Subcutaneous abdominal adipose tissue (tissue), 5 donors: ENCODE data around the gene ACTR3.
"Not testable (repeated sequence)": the region's sequence is repeated elsewhere in the genome, so short reads cannot be mapped to it uniquely, and the experiment has no call there.

Experiments used
- H3K27ac ChIP-seq: one replicate; pipeline ENCODE4 v1.7.0; 2013; ENCODE audit warnings: low read depth, mild to moderate bottlenecking, inconsistent platforms, low read length, moderate library complexity
- H3K27me3 ChIP-seq, 5 donors: one replicate each; pipeline ENCODE4 v1.7.0; 2013; ENCODE audit warnings: low read length in 5 of 5, inconsistent platforms in 1 of 5; ENCODE audit not compliant: control insufficient read depth in 5 of 5, insufficient read depth in 4 of 5
- H3K36me3 ChIP-seq, 5 donors: one replicate each; pipeline ENCODE4 v1.7.0; 2013; ENCODE audit warnings: low read length in 5 of 5; ENCODE audit not compliant: control insufficient read depth in 5 of 5, insufficient read depth in 5 of 5
- H3K4me1 ChIP-seq, 5 donors: one replicate each; pipeline ENCODE4 v1.7.0; 2013; ENCODE audit warnings: low read length in 5 of 5, mild to moderate bottlenecking in 3 of 5, moderate library complexity in 1 of 5; ENCODE audit not compliant: control insufficient read depth in 5 of 5, insufficient read depth in 5 of 5
- H3K4me3 ChIP-seq, 5 donors: one replicate each; pipeline ENCODE4 v1.7.0; 2013; ENCODE audit warnings: low read length in 5 of 5, low read depth in 1 of 5
- H3K9ac ChIP-seq, 5 donors: one replicate each; pipeline ENCODE4 v1.7.0; 2013; ENCODE audit warnings: low read length in 5 of 5, mild to moderate bottlenecking in 4 of 5, moderate library complexity in 3 of 5
- H3K9me3 ChIP-seq, 5 donors: one replicate each; pipeline ENCODE4 v1.7.0; 2013; ENCODE audit warnings: low read length in 5 of 5; ENCODE audit not compliant: control insufficient read depth in 5 of 5
- donor health status: healthy.
- donor health status: healthy.
- donor health status: healthy.
- donor health status: healthy.
- donor health status: healthy.

ACTR3 gene

DNA sequence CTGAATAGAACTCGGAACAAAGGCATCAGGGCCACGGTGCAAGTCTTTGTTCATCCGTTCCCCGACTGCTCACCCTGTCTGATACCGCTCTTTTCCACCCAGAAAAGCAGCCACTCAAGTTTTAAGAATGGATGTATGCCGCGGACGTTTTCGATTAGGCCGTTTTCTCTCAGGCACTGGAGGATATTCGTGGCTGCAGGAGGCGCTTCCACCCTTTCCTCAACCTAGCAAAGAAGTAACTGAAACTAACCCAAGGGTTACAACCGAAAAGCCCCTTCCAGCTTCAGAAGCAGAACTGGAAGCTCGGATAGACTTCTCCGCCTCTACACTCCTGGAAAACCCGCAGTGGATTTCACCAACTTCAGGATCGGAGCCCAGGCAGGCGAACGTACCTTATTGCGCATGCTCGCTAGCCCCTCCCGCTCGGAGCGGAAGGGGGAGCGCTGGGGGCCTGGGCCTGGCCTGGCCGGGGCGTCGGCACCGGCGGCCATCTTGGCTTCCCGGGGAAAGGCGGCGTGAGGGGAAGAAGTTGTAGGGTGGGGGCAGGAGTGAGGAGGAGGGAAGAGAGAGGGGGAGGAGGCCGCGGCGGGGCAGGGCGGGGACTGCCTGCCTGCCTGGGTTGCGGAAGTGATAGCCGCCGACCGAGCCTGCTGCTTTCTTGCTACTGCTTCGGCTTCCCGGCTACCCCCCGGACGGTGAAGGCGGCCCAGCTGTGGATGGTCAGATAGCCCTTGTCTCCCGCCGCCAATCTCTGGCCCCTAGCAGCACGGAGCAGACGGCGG, at the start of gene ACTR3:
Gene ACTR3, plus strand, starts transcription at position 619 of the 782 bp plus-strand sequence. CDS start 191 bp downstream, outside the sequence.
- no peaks in the 10 kb centered on the region for H3K36me3 ChIP-seq
- no peaks in the 10 kb centered on the region for H3K9me3 ChIP-seq
- H3K4me1 ChIP-seq: peaks cover 0 to 62% (median 55%) of the 10 kb centered on the region in 5 donors
- H3K9ac ChIP-seq: peak within 1 kb of the TSS; percentile 89 to 98 (median 97)
- peak within 1 kb of the TSS; percentile 98 for H3K27ac ChIP-seq
- H3K27me3 ChIP-seq: no peaks in the 10 kb centered on the region
- peak within 1 kb of the TSS; percentile 89 to 94 (median 91) for H3K4me3 ChIP-seq

DNA sequence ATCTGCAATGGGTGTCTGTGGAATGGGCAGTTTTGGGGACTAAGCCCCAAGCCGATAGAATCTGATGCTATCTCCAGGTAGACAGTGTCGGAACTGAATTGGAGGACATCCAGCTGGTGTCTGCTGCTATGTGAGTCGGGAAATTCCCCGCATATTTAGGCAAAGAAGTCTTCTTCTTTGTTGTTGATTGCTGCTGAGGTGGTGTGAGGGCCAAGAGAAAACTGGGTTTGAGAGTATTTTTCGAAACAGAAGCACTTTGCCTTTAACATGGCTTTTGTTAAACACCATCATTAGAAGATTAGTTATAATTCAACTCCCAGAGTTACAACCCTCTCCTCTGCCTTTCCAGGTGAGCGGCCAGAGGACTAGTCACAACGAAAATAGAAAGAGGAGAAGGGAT, 49.4 kb upstream of the ACTR3 start:
- Histone ChIP-seq H3K4me3 (no peak overlapping the region), H3K27ac (no peak overlapping the region), H3K36me3 (no peaks in the 10 kb centered on the region), H3K4me1 (peaks cover 0 to 5% (median 0%) of the 10 kb centered on the region in 5 donors), H3K9me3 (no peaks in the 10 kb centered on the region), H3K9ac (no peak overlapping the region), H3K27me3 (no peaks in the 10 kb centered on the region)

DNA sequence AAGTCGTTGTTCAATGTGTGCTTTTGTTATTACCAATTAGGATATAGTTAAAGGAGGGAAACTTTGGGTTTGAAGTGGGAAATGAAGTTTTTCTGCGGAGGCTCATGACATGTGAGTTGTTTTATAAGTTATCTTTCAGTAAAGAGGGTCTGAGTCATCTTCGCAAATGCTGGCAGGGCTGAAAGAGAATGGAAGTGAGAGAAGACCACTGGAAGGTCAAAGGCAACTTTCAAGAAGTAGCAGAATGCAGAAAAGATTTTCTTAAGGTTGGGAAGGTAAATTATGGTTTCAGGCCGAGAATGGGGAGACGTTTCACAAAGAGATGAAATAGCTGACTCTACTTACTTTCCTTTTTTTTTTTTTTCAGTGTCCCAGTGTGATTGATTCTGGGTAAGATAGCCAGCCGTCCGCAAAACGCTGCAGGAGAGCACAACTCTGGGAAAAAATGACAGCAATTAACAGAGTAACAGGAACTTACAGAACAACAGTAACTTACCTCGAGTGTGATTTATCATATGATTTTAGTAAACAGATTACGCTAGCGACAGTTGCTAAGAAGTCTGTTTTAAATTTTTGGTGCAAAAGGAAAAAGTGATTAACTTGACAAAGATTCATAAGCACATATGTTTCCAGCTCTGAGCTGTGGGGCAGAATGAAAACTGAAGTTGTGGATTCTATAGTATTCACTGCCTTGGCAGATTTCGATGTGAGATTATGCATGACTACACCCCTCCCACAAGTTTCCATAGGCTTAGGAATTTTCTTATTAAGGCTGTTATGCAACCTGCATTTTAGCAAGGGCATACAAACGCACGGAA, 46.8 kb upstream of the ACTR3 start:
- Histone ChIP-seq H3K4me3 (peak overlapping the region in 3 of 5 donors; percentile 36 to 42 (median 36)), H3K36me3 (no peaks in the 10 kb centered on the region), H3K4me1 (peaks cover 0 to 5% (median 0%) of the 10 kb centered on the region in 5 donors), H3K27ac (no peak overlapping the region), H3K27me3 (no peaks in the 10 kb centered on the region), H3K9me3 (no peaks in the 10 kb centered on the region), H3K9ac (peak overlapping the region in 1 of 5 donors; percentile 17)

DNA sequence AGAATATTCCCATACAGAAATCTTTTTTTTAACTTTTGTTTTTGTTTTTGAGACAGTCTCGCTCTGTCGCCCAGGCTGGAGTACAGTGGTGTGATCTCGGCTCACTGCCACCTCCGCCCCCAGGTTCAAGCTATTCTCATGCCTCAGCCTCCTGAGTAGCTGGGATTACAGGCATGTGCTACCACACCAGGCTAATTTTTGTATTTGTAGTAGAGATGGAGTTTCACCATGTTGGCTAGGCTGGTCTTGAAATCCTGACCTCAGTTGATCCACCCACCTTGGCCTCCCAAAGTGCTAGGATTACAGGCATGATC, 46.2 kb upstream of the ACTR3 start:
- Histone ChIP-seq H3K4me3 (peak overlapping the region in 1 of 5 donors; percentile 36), H3K9ac (peak overlapping the region in 1 of 5 donors; percentile 17)
- not testable (repeated sequence) for H3K9me3 ChIP-seq, H3K27me3 ChIP-seq, H3K36me3 ChIP-seq, H3K27ac ChIP-seq, H3K4me1 ChIP-seq

DNA sequence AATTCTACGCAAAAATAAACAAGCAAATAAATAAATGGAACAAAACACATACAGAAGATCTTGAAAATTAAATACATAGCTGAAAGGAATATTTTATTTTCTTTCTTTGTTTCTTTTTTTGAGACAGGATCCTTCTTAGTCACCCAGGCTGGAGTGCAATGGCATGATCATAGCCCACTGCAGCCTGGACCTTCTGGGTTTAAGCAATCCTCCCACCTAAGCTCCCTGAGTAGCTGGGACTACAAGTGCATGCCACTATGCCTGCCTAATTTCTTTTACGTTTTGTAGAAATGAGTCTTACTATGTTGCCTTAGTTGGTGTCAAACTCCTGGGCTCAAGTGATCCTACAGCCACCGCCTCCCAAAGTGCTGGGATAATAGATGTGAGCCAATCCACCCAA, 44.6 kb upstream of the ACTR3 start:
- Histone ChIP-seq H3K4me3 (no peak overlapping the region), H3K9me3 (no peaks in the 10 kb centered on the region), H3K27me3 (no peaks in the 10 kb centered on the region), H3K36me3 (no peaks in the 10 kb centered on the region), H3K4me1 (peaks cover 0 to 5% (median 0%) of the 10 kb centered on the region in 5 donors), H3K27ac (no peak overlapping the region), H3K9ac (no peak overlapping the region)

DNA sequence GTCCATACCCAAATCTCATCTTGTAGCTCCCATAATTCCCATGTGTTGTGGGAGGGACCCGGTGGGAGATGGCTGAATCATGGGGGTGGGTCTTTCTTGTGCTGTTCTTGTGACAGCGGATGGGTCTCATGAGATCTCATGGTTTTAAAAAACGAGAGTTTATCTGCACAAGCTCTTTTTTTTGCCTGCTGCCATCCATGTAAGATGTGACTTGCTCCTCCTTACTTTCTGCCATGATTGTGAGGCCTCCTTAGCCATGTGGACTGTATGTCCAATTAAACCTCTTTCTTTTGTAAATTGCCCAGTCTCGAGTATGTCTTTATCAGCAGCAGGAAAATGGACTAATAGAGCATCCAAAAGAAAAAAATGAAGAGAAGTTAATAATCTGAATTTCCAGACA, 44.1 kb upstream of the ACTR3 start:
- H3K36me3 ChIP-seq, H3K27me3 ChIP-seq, H3K4me1 ChIP-seq, H3K9ac ChIP-seq, H3K9me3 ChIP-seq, H3K27ac ChIP-seq, H3K4me3 ChIP-seq: not testable (repeated sequence)

DNA sequence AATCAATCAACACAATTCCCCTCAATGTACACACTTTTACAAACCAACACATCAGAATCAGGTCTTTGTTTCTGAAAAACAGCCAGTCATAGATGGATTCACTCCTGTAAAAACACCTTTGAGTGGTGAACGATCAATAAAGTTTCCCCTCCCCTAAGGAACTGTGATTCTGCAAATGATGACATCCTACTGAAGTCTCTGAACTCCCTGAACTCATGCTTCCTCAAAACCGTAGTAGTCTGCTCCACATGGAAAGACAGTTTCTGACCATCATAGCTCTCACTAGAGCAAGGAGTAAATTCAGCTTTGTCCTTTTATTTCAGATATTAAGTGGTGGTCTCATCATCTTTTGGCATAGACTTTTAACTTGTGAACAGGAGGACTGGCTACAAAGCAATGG, 43.5 kb upstream of the ACTR3 start:
- no peaks in the 10 kb centered on the region for H3K36me3 ChIP-seq

DNA sequence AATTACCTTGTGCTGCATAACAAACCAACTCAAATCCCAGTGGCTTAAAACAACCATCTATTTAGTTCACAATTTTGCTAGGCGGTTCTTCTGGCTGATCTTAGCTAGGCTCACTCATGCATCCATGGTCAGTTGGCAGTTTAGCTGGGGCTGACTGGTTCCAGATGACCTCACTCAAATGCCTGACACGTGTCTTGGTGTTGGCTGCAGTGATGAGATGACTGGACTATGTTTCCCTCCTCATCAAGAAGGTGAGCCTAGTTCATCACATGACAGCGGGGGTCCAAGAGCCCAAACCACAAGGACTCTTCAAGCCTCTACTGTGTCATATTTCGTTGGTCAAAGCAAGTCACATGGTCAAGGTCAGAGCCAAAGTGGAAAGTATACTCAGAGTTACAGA, 42.7 kb upstream of the ACTR3 start:
- Histone ChIP-seq H3K36me3 (no peaks in the 10 kb centered on the region), H3K9ac (no peak overlapping the region), H3K27ac (no peak overlapping the region), H3K4me1 (peaks cover 0 to 5% (median 0%) of the 10 kb centered on the region in 5 donors), H3K27me3 (no peaks in the 10 kb centered on the region), H3K9me3 (no peaks in the 10 kb centered on the region), H3K4me3 (no peak overlapping the region)

More for the DNA sequence above, 43.5 kb upstream of the ACTR3 start:
- H3K4me1 ChIP-seq: peaks cover 0 to 5% (median 0%) of the 10 kb centered on the region in 5 donors
- H3K9ac ChIP-seq: no peak overlapping the region
- no peaks in the 10 kb centered on the region for H3K27me3 ChIP-seq
- H3K9me3 ChIP-seq: no peaks in the 10 kb centered on the region
- H3K4me3 ChIP-seq: no peak overlapping the region
- no peak overlapping the region for H3K27ac ChIP-seq

DNA sequence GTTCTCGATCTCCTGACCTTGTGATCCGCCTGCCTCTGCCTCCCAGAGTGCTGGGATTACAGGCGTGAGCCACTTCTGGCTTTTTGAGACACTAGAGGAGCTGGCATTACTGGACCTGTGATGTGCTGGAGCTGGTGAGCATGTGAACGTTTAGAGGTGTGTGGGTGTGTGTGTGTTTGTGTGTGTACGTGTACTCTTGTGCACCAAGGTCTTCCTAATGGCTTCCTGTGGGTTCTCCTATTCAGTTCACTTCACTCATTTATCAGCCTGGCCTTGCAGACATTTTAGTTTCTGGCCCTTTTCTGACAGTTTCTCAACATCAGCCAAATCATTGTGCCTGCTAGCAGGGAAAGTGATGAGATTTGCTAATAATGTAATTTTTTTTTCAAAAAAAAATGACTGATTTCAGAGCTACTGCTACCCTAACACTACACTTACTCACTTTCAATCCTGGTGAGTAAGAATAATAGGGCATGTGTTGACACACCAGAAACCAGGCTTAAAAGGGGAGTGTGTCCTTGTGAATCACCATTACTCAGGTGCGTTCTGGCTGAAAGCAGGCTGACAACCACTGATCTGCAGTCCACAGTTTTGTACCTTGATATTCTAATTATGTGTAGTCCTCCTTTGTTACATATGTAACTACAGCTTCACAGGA, 41.0 kb upstream of the ACTR3 start:
- no peaks in the 10 kb centered on the region for H3K4me1 ChIP-seq
- no peak overlapping the region for H3K27ac ChIP-seq
- H3K27me3 ChIP-seq: no peaks in the 10 kb centered on the region
- H3K36me3 ChIP-seq: no peaks in the 10 kb centered on the region
- H3K9ac ChIP-seq: no peak overlapping the region
- no peak overlapping the region for H3K4me3 ChIP-seq
- H3K9me3 ChIP-seq: no peaks in the 10 kb centered on the region

DNA sequence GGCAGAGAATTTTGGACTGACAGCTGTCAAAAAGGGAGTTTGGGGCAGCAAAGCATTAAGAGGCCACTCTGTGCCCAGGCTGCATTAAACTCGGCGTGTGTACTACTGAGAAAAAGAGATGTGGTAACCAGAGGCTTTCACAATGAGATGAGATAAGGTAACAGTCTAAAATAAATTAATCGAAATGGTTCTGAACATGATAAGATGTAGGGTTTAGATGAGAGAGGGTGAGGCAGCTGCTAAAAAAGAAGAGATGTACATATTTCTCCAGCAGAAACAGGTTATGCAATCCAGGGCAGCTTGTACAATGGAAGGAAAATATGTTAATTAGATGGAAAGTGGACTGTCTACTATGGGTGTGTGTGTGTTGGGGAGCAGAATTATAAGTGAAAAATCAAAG, 39.2 kb upstream of the ACTR3 start:
- Histone ChIP-seq H3K27me3 (no peaks in the 10 kb centered on the region), H3K9ac (no peak overlapping the region), H3K9me3 (no peaks in the 10 kb centered on the region), H3K27ac (no peak overlapping the region), H3K4me3 (no peak overlapping the region), H3K4me1 (no peaks in the 10 kb centered on the region), H3K36me3 (no peaks in the 10 kb centered on the region)
